ENCODE results near the gene CLEC14A.

Gene CLEC14A

DNA sequence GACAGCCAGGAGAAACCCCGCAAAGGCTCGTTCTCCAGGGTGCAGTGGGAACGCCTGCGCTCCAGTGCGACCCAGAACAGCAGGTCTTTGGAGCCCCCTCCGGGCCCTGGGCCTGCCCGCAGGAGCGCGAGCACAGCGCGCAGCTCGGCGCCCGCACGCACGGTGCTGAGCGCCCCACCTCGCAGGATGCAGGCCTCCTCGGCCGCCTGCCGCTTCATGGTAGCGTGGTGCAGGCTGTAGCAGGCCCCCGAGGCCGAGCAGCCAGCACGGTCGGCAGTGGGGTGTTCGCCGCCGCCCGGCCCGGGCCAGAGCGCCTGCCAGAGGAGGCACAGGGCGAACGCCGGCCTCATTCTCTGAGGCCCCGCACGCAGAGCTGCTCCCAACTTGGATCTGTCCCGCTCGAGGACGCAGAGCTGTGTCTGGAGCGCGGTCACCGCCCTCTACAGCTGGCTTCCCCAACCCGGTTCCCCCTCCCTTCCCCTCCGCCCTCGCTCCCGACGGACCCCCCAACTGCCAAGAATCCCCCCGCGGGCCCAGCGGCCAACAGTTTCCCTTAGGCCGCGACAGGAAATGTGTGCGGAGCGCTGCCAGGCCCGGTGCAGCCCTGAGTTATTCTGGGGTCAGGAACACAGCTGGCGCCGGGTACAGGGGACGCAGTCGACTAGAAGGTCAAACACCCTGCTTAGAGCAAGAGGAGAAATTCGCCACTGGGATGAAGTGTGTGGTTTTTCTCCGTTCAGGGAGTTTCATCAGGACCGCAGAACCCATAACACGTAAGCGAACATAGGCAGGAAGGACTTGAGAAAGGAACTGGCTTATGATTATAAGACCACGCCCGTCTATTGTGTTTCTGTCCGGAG is at the start of gene CLEC14A:
Gene CLEC14A, minus strand, starts transcription at position 421 of the 860 bp plus-strand sequence. Its CDS starts 71 bp downstream, at position 350.
- no peak for FAIRE-seq

- FAIRE-seq, result no peak
Measured at GRCh38 chr14:38302966-38303365, 47.1 kb upstream of the CLEC14A start.

GRCh38 chr14:38302034-38302433 is 46.1 kb upstream of the CLEC14A start:
- no peak for FAIRE-seq

DNA sequence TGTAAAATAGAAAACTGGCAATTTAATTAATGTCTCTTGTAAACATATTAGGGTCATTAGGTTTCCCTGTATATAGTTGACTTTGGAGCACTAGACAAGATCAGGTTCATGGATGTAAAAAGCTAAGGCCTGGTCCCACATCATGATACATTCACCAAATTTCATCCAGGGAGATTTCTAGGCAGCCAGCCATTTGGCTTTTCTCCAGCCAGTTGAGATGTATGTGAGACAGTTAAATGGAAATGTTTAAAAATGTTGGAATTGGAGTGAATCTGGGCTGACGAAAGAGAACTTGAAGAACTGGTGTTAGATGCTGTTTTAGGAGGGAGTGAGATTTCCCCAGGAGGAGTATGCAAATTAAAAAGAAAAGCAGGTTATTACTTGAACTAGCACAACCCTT is 41.8 kb upstream of the CLEC14A start:
- no peak for FAIRE-seq

DNA sequence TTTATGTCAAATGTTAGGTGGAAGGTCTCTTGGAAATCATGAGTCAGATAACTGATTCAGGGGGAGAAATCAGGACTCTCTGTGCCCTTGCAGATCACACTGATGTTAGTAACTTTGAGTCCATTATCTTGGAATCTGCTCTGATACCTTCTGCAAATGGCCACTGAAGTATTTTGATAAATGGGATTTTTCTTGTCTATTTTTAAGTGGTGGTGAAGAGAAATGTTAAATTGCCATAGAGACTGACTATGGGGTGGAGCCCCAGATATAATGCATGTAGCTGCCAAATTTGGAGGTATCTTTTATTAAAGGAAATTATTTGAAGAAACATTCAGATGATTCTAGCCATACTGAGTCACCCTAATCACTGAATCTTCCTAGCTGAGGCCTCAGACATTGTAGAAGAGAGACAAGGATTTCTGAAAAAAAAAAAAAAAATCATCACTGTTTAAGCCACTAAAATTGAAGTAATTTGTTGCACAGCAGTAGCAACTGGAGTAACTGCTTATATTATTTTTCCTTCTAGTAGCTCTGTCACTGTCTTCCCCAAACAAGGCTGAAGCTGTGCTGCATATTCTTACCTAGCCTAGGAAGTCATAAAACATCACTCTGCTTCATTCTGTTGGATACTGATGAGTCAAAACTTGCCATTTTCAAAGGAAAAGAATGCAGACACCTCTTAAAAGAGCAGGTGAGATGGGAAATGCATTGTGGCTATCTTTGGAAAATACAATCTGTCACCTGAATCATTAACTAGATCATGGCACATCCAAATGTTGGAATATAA is 36.0 kb upstream of the CLEC14A start:
- no peak for FAIRE-seq

DNA sequence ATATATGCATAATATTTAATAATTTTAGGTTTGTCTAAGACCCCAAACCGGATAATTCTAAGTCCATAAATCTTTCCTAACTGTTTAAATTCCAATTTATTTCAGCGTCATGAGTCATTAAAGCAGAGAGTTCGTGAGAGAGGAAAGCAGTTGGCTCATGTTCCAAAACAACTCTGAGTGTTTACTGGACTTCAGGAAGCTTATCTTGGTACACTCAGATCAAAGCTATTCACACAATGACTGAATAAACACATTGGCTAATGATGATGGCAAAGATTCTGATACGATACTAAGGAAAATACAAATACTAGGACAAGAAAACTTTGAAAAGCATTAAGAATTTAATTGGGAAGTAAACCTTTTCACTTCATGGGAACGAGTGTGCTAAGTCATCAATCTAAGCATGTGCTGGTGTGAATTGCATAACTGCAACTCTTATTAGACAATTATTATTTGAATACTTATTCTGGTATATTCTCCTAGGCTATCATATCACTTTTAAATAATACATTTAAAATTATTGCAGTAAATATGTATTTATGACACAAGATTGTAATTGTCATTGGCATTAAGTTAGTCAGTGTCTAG is 34.8 kb upstream of the CLEC14A start:
- no peak for FAIRE-seq

- FAIRE-seq, result no peak
Measured at GRCh38 chr14:38286452-38286851, 30.6 kb upstream of the CLEC14A start.

DNA sequence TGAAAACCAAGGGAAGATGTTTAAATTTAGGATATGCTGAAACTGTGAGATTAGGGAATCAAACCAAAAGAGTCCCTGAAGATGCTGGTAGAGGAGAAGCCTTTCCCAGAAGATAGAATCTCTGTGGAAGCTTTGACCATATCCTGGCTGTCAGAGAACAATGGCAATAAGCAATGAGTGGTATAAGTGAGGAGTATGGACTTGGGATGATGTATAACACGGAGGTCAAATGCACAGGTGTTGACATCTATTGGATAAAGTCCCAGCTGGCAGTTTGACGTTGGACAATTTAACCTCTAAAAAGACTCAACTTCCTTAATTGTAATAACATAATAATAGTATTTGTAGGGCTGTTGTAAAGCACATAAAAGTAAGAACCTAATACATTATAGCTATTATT is 30.1 kb upstream of the CLEC14A start:
- no peak for FAIRE-seq

DNA sequence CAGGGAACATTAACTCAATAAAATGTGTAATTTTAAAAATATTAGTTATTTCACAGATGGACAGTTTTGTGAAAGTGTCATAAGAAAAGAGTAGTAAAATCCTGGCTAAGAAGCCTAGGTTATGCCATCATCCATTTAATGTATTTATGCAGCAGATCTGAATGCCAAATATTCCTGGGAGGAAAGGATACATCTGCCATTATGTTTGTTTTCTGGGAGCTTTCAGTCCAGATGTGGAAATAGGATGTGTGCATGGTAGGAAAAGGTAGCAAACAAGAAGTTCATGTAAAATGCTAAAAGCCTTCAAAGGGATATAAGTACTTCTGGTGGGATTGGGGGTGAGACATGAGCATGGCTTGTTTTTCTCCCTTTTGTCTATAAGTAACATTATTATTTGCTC is 27.0 kb upstream of the CLEC14A start:
- FAIRE-seq, result no peak

DNA sequence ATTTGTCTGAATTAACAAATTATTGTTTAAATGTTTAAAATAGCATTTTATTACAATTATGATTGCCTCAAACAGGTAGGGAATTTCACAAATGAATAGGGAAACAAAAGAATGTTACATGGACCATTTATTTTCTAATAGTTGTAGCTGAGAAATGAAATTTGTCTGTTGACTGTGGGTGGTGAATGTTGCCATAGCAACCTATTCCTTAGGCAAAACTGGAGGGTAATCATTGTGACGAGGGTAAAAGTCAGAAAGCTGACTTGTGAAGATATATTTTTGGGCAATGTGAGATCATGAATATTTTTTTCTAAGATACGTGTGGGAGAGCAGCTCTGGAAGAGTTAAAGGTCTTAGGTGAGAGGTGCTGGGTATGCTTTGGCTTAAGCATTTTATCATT is 24.2 kb upstream of the CLEC14A start:
- FAIRE-seq, result no peak

DNA sequence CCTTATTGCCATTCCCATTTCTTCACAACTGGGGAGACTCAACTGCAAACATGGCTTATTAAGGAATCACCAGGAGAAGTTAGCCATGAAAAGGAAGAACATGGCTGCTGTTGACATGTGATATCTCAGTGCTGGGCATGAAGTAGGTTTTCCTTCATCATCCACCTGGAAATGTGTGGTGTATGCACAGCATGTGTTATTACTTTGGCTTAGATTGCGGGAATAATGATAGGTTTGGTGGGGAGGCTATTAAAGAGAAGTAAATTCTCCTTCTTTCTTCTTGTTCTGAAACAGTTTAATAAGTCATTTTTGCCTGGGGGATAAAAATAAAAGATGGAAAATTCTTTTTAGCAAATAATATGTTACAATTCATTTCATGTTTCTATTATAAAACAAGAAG is 23.7 kb upstream of the CLEC14A start:
- no peak for FAIRE-seq

DNA sequence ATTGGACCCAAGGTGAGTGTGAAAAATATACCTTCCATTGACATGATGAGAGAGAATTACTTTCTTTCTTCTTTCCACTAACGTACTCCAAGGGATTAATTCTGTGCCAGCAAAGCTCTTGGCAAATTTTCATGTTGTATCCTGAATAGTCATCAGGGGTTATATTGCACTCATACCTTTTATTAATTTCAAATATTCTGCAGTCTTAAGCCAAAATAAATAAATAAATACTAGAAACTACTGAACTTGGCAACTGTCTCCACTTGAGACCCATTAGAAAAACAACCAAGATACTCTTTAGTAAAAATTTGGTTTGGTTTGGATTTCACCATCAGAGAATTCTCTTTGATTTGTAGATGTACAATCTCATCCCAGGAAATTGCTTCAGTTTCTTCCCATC is 22.1 kb upstream of the CLEC14A start:
- FAIRE-seq, result no peak

GRCh38 chr14:38262844-38263243 is 7.0 kb upstream of the CLEC14A start:
- no peak for FAIRE-seq

DNA sequence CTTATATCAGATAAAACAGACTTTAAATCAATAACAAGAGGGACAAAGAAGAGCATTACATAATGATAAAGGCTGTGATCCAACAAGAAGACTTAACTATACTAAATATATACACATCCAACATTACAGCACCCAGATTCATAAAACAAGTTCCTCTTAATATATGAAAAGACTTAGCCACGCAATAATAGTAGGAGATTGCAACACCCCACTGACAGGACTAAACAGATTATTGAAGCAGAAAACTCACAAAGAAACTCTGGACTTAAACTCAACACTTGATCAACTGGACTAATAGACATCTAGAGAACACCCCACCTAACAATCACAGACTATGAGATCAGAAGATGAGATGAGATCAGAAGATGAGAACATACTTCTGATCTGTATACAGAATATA is 5.7 kb upstream of the CLEC14A start:
- FAIRE-seq, result no peak

DNA sequence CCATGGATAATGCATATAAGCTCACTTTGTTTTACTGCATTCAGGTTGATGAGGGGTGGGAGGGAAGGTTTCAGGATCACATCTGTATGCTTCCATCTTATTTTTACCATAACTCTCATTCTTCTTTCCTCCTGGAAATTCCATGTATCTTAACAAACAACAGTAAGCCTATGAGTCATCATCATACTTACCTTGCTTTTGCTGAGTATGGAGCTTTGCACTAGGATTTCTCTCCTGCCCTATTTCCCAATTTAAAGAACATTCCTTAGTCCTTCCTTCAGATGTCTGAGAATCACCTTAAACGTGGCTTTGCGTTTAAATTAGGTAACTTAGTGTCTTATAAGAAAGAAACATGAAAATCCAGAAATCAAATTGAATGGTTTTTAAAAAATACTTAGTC is 1.6 kb upstream of the CLEC14A start:
- FAIRE-seq, result no peak

DNA sequence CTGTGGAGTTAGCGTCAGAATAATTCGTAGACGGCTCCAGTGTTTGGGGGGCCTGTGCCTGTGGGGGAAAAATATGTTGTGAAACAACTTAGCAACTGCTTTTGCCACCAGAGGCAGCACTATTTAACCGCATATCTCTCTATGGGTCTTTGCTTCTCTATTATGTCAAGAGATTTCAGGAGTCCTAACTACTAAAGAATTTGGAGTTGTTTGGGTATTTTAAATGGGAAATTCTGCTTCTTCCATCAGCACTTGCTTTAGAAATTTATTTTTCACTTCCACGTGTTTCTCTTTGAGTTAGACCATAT is 594 bp upstream of the CLEC14A start:
- FAIRE-seq, result no peak

DNA sequence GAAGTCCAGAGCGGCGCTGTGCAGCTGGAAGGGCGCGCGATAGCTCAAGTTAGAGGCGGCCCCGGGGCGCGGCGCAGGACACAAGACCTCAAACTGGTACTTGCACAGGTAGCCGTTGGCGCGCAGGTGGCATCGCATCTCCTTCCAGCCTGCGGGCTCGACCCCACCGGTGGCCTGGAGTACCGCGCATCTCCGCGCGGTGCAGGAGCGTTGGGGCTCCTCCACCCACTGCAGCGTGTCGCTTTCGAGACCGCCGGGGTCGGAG is 553 bp downstream of the CLEC14A start:
- FAIRE-seq, result no peak

DNA sequence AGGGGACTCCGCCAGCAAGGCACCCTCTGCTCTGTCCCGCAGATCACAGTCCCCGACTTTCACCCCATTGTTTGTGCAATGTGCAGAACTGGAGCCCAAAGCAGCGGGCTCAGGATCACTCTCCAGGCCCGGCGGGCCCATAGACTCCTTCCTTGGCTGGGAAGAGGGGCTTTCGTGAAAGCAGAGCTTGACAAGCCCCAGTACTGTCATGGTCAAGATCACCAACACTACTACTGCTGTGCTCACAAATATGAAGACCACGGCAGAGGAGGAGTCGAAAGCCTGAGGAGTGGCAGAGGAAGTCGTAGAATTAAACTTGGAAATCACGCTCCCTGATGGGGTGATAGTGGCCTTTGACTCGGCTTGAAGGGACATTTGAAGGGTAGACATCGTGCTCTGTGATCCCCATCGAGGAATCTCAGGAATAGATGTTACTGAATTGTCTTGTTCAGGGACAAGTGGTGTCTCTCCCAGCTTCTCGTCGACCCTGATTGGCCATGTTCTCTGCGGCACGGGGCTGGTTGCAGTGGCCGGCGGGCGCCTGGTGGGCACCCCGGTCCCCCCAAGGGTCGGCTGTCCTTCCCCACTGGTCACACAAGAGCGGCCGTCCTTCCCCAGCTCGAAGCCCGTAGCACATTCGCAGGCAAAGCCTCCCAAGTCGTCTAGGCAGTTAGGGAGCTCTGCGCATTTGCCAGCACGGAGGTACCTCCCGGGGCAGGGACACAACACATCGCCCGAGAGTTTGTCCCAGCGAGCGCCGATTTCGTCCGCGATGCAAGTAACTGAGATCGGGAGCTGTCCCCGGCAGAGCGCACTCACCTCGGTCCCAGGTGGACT is 1.1 kb downstream of the CLEC14A start:
- FAIRE-seq, result no peak

DNA sequence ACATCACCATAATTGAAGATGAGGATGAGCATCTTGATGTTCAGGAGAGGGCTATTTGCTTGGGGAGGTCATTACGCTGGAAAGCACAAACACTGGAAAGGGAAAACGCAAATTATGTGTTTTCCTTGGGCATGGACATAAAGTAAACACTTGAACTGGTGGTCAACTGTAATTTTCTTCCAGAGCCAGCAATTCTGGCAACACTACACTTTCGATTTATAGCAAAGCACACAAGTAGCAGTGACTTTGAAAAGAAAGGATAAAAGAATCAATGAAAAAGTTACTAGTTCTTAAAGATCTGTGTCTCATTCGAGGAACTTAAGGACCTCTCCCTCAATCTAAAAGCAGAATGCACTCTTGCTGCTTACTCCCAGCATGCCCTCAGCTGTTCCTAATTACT is 2.2 kb downstream of the CLEC14A start:
- FAIRE-seq, result no peak

GRCh38 chr14:38252066-38252710 is 3.7 kb downstream of the CLEC14A start:
- FAIRE-seq, result no peak

DNA sequence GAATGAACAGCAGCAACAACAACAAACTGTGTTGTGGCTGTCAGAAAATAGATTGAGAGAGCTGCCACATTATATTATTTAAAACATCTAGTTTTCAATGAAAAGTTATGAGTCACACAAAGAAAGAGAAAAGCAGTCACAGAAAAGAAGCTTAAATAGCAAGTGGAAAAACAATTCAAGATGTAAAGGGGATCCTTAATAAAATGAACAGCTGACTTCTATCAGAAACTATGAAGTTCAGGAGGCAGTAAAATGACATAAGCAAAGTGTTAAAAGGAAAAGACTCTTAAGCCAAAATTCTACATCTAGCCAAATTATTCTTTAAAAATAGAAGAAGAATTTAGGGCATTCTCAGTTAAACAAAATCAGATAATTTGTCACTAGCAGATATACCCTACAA is 5.6 kb downstream of the CLEC14A start:
- no peak for FAIRE-seq

GRCh38 chr14:38248321-38249028 is 7.4 kb downstream of the CLEC14A start:
- no peak for FAIRE-seq

Measured in endometrium (tissue), 2 donors.